Amygdala (tissue), 56 donors: Measurements from ENCODE around the gene OBP2B.
"Not testable (repeated sequence)": the region's sequence is repeated elsewhere in the genome, so short reads cannot be mapped to it uniquely, and the experiment has no call there.

Experiments
- DNase-seq, 56 donors: peaks; one replicate each; lab custom pipeline; 2025; lab: John Stamatoyannopoulos, UW

Gene OBP2B

GRCh38 chr9:133171161-133171961 is 37.7 kb downstream of the OBP2B start:
- DNase-seq = no peak

- DNase-seq = no peak
Measured at GRCh38 chr9:133170716-133171115, 38.3 kb downstream of the OBP2B start.

GRCh38 chr9:133169687-133170086 is 39.4 kb downstream of the OBP2B start:
- not testable (repeated sequence) for DNase-seq

- DNase-seq = no peak
Measured at GRCh38 chr9:133169102-133169501, 39.9 kb downstream of the OBP2B start.

GRCh38 chr9:133168432-133168831 is 40.6 kb downstream of the OBP2B start:
- no peak for DNase-seq

- no peak for DNase-seq
Measured at GRCh38 chr9:133167769-133168168, 41.3 kb downstream of the OBP2B start.

GRCh38 chr9:133167096-133167730 is 41.8 kb downstream of the OBP2B start:
- DNase-seq = no peak

- DNase-seq = no peak
Measured at GRCh38 chr9:133166392-133166791, 42.7 kb downstream of the OBP2B start.

- no peak for DNase-seq
Measured at GRCh38 chr9:133165452-133165730, 43.7 kb downstream of the OBP2B start.

GRCh38 chr9:133164191-133164590 is 44.9 kb downstream of the OBP2B start:
- no peak for DNase-seq

- DNase-seq = peak in 13 of 56 donors; percentile 23 to 61 (median 42)
Measured at GRCh38 chr9:133163504-133164172, 45.4 kb downstream of the OBP2B start, which contains the start of gene GBGT1. Gene GBGT1, minus strand, starts transcription at chr9:133163914. Its CDS starts 1,502 bp downstream, at chr9:133162412.

GRCh38 chr9:133162861-133163503 is 46.1 kb downstream of the OBP2B start:
- no peak for DNase-seq

GRCh38 chr9:133161547-133161950 is 47.5 kb downstream of the OBP2B start:
- no peak for DNase-seq

- DNase-seq = peak in 8 of 56 donors; percentile 33 to 53 (median 39)
Measured at GRCh38 chr9:133160742-133161546, 48.1 kb downstream of the OBP2B start.

GRCh38 chr9:133158695-133159094 is 50.4 kb downstream of the OBP2B start:
- DNase-seq = no peak
